WTC11 (cell line): ENCODE results near the gene RNF17. TPM values are rescaled to one million over a fixed set of nuclear protein-coding genes. Genes with fewer than 3 reads are reported as not detected.

Experiments
- ATAC-seq: fragments of 200-7000 bp; cut with Tn5 transposase; 2 replicates; pipeline ENCODE4 v1.10.0; 2021; ENCODE audit warnings: mild to moderate bottlenecking, moderate library complexity
- CTCF ChIA-PET: fragments of 300-600 bp; sonication (Branson Sonifier 250); formaldehyde crosslinking; loops from one replicate; lab custom pipeline; 2021; ENCODE audit warnings: antibody characterized with exemption; lab: Charles Lee
- POLR2A ChIA-PET: fragments of 350-600 bp; sonication (Branson Sonifier 250); formaldehyde crosslinking; loops from one replicate; lab custom pipeline; 2021; ENCODE audit warnings: antibody characterized with exemption; lab: Charles Lee
- DNase-seq: peaks from one replicate; pipeline ENCODE4 v3.0.0; 2021; ENCODE audit warnings: low spot score
- H3K27ac Mint-ChIP-seq: 2 replicates; pipeline ENCODE4 v1.8.0; 2021; ENCODE audit warnings: mixed read lengths
- H3K27me3 Mint-ChIP-seq: 2 replicates; pipeline ENCODE4 v1.8.0; 2021; ENCODE audit warnings: low read depth, mild to moderate bottlenecking, moderate library complexity, mixed read lengths
- H3K36me3 Mint-ChIP-seq: 2 replicates; pipeline ENCODE4 v1.8.0; 2021; ENCODE audit warnings: mixed read lengths
- H3K4me1 Mint-ChIP-seq: 2 replicates; pipeline ENCODE4 v1.8.0; 2022; ENCODE audit warnings: mixed read lengths
- H3K4me3 Mint-ChIP-seq: 2 replicates; pipeline ENCODE4 v1.8.0; 2021; ENCODE audit warnings: mild to moderate bottlenecking, moderate library complexity, mixed read lengths
- H3K9me3 Mint-ChIP-seq: 2 replicates; pipeline ENCODE4 v1.8.0; 2021; ENCODE audit warnings: mixed read lengths
- ATF1 ChIP-seq: sonication (generic); formaldehyde crosslinking; IDR thresholded peaks from 2 replicates; pipeline ENCODE4 v1.8.1; 2023; ENCODE audit warnings: mild to moderate bottlenecking, moderate library complexity, missing genetic modification reagents
- JAZF1 ChIP-seq: fragments of 250-450 bp; sonication (Bioruptor Pico); IDR thresholded peaks from 2 replicates; pipeline ENCODE4 v1.9.0; 2021; ENCODE audit warnings: moderate library complexity, mild to moderate bottlenecking, inconsistent platforms
- JUN ChIP-seq: sonication (generic); formaldehyde crosslinking; IDR thresholded peaks from 2 replicates; pipeline ENCODE4 v1.8.0; 2023; ENCODE audit warnings: mild to moderate bottlenecking, missing genetic modification reagents
- MXD4 ChIP-seq: fragments of 250-450 bp; sonication (Bioruptor Pico); IDR thresholded peaks from 2 replicates; pipeline ENCODE4 v1.8.0; 2021; ENCODE audit warnings: mild to moderate bottlenecking, moderate library complexity, borderline replicate concordance
- NFATC4 ChIP-seq: fragments of 250-450 bp; sonication (Bioruptor Pico); IDR thresholded peaks from 2 replicates; pipeline ENCODE4 v1.9.0; 2021; ENCODE audit warnings: mild to moderate bottlenecking
- NR3C1 ChIP-seq: sonication (generic); formaldehyde crosslinking; conservative IDR thresholded peaks from 2 replicates; pipeline ENCODE4 v1.8.1; 2023; ENCODE audit warnings: low read depth, mild to moderate bottlenecking, missing genetic modification reagents
- RORB ChIP-seq: fragments of 250-450 bp; sonication (Bioruptor Pico); IDR thresholded peaks from 2 replicates; pipeline ENCODE4 v1.9.0; 2021; ENCODE audit warnings: mild to moderate bottlenecking
- ZNF263 ChIP-seq: sonication (generic); formaldehyde crosslinking; IDR thresholded peaks from 2 replicates; pipeline ENCODE4 v1.8.1; 2022; ENCODE audit warnings: low read depth, mild to moderate bottlenecking, moderate library complexity, missing genetic modification reagents
- ZNF317 ChIP-seq: sonication (generic); formaldehyde crosslinking; IDR thresholded peaks from 2 replicates; pipeline ENCODE4 v1.8.1; 2023; ENCODE audit warnings: low read depth, mild to moderate bottlenecking, moderate library complexity, missing genetic modification reagents, borderline replicate concordance
- total RNA-seq: library from RNA; stranded (reverse); gene quantifications from 3 replicates; pipeline ENCODE4 v1.2.3, GENCODE V29; 2021
- TF ChIP-seq, protein P1 (sequence below): sonication (generic); formaldehyde crosslinking; IDR thresholded peaks from 2 replicates; pipeline ENCODE4 v1.8.1; 2023; ENCODE audit warnings: mild to moderate bottlenecking, missing genetic modification reagents
- TF ChIP-seq, protein P2 (sequence below): fragments of 250-450 bp; sonication (Bioruptor Pico); IDR thresholded peaks from 2 replicates; pipeline ENCODE4 v1.9.0; 2021; ENCODE audit warnings: mild to moderate bottlenecking, borderline replicate concordance
- TF ChIP-seq, protein P3 (sequence below): sonication (generic); formaldehyde crosslinking; conservative IDR thresholded peaks from 2 replicates; pipeline ENCODE4 v1.8.1; 2022; ENCODE audit warnings: mild to moderate bottlenecking, missing genetic modification reagents
- TF ChIP-seq, protein P4 (sequence below): sonication (generic); formaldehyde crosslinking; IDR thresholded peaks from 2 replicates; pipeline ENCODE4 v1.8.0; 2022; ENCODE audit warnings: mild to moderate bottlenecking, missing genetic modification reagents
- TF ChIP-seq, protein P5 (sequence below): sonication (generic); formaldehyde crosslinking; IDR thresholded peaks from 2 replicates; pipeline ENCODE4 v1.8.0; 2023; ENCODE audit warnings: mild to moderate bottlenecking, missing genetic modification reagents
- TF ChIP-seq, protein P6 (sequence below): sonication (generic); formaldehyde crosslinking; IDR thresholded peaks from 2 replicates; pipeline ENCODE4 v1.8.1; 2023; ENCODE audit warnings: mild to moderate bottlenecking, missing genetic modification reagents, moderate library complexity
- TF ChIP-seq, protein P7 (sequence below): fragments of 250-450 bp; sonication (Bioruptor Pico); conservative IDR thresholded peaks from 2 replicates; pipeline ENCODE4 v1.9.0; 2021; ENCODE audit warnings: mild to moderate bottlenecking
- TF ChIP-seq, protein P8 (sequence below): sonication (generic); formaldehyde crosslinking; IDR thresholded peaks from 2 replicates; pipeline ENCODE4 v1.8.0; 2022; ENCODE audit warnings: mild to moderate bottlenecking, missing genetic modification reagents

The RNF17 gene
- total RNA-seq, 1 experiment from 2014 or later, result not detected

DNA sequence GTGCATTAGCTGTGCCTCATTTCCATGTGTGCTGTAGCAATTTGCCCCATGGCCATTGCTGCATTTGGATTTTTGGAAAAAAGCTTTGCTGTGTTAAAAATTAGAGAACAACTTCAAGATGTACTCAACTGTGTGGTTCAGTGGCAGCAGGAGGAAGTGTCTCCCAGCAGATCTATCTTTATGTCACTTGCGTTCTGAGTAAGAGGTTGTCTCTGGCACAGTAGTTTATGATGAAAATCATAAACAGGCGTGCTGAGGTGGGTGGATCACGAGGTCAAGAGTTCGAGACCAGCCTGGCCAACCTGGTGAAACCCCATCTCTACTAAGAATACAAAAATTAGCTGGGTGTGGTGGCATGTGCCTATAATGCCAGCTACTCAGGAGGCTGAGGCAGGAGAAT, 29.0 kb upstream of the RNF17 start:
- ChIA-PET POLR2A (no interaction called here), CTCF (interaction anchor here (0.9 to 1.0 kb wide), 3 partner anchors 14 to 53 kb away, joined by 3 to 5 read pairs (median 3); no protein-coding TSS in a partner anchor)

More for the DNA sequence above, 29.0 kb upstream of the RNF17 start:
- ATAC-seq, result no peak
- H3K4me1 Mint-ChIP-seq, result no peaks in the 10 kb centered on the region
- no peak overlapping the region for H3K27ac Mint-ChIP-seq
- no peak overlapping the region for H3K4me3 Mint-ChIP-seq
- TF ChIP-seq NFATC4 (no peak), JAZF1 (no peak), ZNF317 (CRISPR knock-in tag) (no peak), ATF1 (CRISPR knock-in tag) (no peak), RORB (CRISPR knock-in tag) (no peak), ZNF263 (CRISPR knock-in tag) (no peak), NR3C1 (CRISPR knock-in tag) (no peak), JUN (CRISPR knock-in tag) (no peak), MXD4 (CRISPR knock-in tag) (no peak)
- TF ChIP-seq, protein P1, sequence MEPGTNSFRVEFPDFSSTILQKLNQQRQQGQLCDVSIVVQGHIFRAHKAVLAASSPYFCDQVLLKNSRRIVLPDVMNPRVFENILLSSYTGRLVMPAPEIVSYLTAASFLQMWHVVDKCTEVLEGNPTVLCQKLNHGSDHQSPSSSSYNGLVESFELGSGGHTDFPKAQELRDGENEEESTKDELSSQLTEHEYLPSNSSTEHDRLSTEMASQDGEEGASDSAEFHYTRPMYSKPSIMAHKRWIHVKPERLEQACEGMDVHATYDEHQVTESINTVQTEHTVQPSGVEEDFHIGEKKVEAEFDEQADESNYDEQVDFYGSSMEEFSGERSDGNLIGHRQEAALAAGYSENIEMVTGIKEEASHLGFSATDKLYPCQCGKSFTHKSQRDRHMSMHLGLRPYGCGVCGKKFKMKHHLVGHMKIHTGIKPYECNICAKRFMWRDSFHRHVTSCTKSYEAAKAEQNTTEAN (CRISPR knock-in tag), result no peak
- TF ChIP-seq, protein P2, sequence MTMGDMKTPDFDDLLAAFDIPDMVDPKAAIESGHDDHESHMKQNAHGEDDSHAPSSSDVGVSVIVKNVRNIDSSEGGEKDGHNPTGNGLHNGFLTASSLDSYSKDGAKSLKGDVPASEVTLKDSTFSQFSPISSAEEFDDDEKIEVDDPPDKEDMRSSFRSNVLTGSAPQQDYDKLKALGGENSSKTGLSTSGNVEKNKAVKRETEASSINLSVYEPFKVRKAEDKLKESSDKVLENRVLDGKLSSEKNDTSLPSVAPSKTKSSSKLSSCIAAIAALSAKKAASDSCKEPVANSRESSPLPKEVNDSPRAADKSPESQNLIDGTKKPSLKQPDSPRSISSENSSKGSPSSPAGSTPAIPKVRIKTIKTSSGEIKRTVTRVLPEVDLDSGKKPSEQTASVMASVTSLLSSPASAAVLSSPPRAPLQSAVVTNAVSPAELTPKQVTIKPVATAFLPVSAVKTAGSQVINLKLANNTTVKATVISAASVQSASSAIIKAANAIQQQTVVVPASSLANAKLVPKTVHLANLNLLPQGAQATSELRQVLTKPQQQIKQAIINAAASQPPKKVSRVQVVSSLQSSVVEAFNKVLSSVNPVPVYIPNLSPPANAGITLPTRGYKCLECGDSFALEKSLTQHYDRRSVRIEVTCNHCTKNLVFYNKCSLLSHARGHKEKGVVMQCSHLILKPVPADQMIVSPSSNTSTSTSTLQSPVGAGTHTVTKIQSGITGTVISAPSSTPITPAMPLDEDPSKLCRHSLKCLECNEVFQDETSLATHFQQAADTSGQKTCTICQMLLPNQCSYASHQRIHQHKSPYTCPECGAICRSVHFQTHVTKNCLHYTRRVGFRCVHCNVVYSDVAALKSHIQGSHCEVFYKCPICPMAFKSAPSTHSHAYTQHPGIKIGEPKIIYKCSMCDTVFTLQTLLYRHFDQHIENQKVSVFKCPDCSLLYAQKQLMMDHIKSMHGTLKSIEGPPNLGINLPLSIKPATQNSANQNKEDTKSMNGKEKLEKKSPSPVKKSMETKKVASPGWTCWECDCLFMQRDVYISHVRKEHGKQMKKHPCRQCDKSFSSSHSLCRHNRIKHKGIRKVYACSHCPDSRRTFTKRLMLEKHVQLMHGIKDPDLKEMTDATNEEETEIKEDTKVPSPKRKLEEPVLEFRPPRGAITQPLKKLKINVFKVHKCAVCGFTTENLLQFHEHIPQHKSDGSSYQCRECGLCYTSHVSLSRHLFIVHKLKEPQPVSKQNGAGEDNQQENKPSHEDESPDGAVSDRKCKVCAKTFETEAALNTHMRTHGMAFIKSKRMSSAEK (CRISPR knock-in tag), result no peak
- TF ChIP-seq, protein P3, sequence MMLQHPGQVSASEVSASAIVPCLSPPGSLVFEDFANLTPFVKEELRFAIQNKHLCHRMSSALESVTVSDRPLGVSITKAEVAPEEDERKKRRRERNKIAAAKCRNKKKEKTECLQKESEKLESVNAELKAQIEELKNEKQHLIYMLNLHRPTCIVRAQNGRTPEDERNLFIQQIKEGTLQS (CRISPR knock-in tag), result no peak
- TF ChIP-seq, protein P4, sequence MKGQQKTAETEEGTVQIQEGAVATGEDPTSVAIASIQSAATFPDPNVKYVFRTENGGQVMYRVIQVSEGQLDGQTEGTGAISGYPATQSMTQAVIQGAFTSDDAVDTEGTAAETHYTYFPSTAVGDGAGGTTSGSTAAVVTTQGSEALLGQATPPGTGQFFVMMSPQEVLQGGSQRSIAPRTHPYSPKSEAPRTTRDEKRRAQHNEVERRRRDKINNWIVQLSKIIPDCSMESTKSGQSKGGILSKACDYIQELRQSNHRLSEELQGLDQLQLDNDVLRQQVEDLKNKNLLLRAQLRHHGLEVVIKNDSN, result no peak
- TF ChIP-seq, protein P5, sequence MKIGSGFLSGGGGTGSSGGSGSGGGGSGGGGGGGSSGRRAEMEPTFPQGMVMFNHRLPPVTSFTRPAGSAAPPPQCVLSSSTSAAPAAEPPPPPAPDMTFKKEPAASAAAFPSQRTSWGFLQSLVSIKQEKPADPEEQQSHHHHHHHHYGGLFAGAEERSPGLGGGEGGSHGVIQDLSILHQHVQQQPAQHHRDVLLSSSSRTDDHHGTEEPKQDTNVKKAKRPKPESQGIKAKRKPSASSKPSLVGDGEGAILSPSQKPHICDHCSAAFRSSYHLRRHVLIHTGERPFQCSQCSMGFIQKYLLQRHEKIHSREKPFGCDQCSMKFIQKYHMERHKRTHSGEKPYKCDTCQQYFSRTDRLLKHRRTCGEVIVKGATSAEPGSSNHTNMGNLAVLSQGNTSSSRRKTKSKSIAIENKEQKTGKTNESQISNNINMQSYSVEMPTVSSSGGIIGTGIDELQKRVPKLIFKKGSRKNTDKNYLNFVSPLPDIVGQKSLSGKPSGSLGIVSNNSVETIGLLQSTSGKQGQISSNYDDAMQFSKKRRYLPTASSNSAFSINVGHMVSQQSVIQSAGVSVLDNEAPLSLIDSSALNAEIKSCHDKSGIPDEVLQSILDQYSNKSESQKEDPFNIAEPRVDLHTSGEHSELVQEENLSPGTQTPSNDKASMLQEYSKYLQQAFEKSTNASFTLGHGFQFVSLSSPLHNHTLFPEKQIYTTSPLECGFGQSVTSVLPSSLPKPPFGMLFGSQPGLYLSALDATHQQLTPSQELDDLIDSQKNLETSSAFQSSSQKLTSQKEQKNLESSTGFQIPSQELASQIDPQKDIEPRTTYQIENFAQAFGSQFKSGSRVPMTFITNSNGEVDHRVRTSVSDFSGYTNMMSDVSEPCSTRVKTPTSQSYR (CRISPR knock-in tag), result no peak
- TF ChIP-seq, protein P6, sequence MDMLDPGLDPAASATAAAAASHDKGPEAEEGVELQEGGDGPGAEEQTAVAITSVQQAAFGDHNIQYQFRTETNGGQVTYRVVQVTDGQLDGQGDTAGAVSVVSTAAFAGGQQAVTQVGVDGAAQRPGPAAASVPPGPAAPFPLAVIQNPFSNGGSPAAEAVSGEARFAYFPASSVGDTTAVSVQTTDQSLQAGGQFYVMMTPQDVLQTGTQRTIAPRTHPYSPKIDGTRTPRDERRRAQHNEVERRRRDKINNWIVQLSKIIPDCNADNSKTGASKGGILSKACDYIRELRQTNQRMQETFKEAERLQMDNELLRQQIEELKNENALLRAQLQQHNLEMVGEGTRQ (CRISPR knock-in tag), result no peak
- TF ChIP-seq, protein P7, sequence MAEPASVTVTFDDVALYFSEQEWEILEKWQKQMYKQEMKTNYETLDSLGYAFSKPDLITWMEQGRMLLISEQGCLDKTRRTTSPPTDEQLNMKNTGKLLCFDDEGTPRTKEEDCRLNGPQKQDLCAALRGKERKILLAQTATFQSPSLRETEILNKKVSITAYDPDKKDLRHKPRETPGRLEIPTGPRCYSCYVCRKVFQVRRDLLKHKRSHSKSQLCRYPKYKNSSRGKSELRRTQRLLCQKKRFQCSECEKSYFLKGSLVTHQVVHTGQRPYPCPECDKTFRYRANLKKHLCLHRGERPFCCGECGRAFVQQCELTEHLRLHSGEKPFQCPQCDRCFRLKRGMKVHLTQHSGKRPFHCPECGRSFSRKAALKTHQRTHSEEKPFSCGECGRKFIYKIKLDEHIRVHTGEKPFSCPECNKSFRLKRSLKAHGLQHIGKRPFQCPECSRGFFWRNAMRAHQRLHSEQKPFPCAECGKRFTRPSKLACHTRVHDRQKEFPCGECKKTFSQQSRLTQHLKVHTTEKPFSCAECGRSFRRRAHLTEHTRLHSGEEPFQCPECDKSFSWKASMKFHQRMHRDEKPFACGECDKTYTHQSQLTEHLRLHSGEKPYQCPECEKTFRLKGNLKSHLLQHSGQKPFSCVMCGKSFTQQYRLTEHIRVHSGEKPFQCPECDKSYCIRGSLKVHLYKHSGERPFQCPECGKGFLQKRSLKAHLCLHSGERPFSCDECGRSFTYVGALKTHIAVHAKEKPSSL (CRISPR knock-in tag), result no peak
- TF ChIP-seq, protein P8, sequence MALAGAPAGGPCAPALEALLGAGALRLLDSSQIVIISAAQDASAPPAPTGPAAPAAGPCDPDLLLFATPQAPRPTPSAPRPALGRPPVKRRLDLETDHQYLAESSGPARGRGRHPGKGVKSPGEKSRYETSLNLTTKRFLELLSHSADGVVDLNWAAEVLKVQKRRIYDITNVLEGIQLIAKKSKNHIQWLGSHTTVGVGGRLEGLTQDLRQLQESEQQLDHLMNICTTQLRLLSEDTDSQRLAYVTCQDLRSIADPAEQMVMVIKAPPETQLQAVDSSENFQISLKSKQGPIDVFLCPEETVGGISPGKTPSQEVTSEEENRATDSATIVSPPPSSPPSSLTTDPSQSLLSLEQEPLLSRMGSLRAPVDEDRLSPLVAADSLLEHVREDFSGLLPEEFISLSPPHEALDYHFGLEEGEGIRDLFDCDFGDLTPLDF (CRISPR knock-in tag), result no peak
- peaks cover 25% of the 10 kb centered on the region for H3K9me3 Mint-ChIP-seq
- H3K36me3 Mint-ChIP-seq, result peaks cover 12% of the 10 kb centered on the region
- DNase-seq, result no peak
- no peaks in the 10 kb centered on the region; the same call in 1 of the 2 replicates for H3K27me3 Mint-ChIP-seq
